ENCODE results near the gene TCF7L1.
"Not testable (repeated sequence)": the region's sequence is repeated elsewhere in the genome, so short reads cannot be mapped to it uniquely, and the experiment has no call there.

The TCF7L1 gene

GRCh38 chr2:85191157-85191556, 58.0 kb downstream of the TCF7L1 start:
- H3K4me3 ChIP-seq (ENCODE audit: low read depth, low read length): no peak overlapping the region
- DNase-seq (ENCODE audit: low read depth, low spot score): no peak
- ChIA-PET CTCF (interaction anchor here (1.5 kb wide), 1 partner anchor 8 kb away, joined by 3 read pairs; no protein-coding TSS in a partner anchor), POLR2A (no interaction called here)
- TF ChIP-seq CTCF (IDR thresholded peaks at IDR 0.05; ENCODE audit: insufficient read depth, low read length, missing control alignments): no peak

- TF ChIP-seq CTCF (IDR thresholded peaks at IDR 0.05; ENCODE audit: insufficient read depth, low read length, missing control alignments): no peak
- CTCF ChIA-PET: interaction anchor here (0.7 kb wide), 1 partner anchor 8 kb away, joined by 3 read pairs; no protein-coding TSS in a partner anchor
- POLR2A ChIA-PET: no interaction called here
- H3K4me3 ChIP-seq (ENCODE audit: low read depth, low read length): no peak overlapping the region
- DNase-seq (ENCODE audit: low read depth, low spot score): no peak
Observed at GRCh38 chr2:85194780-85195480, 61.7 kb downstream of the TCF7L1 start.

GRCh38 chr2:85195956-85196355, 62.8 kb downstream of the TCF7L1 start:
- no peak for DNase-seq (ENCODE audit: low read depth, low spot score)
- no peak overlapping the region for H3K4me3 ChIP-seq (ENCODE audit: low read depth, low read length)
- TF ChIP-seq CTCF (IDR thresholded peaks at IDR 0.05; ENCODE audit: insufficient read depth, low read length, missing control alignments): no peak
- POLR2A ChIA-PET: no interaction called here
- CTCF ChIA-PET: interaction anchor here (0.7 kb wide), 1 partner anchor 15 kb away, joined by 3 read pairs; no protein-coding TSS in a partner anchor

GRCh38 chr2:85199698-85200097, 66.5 kb downstream of the TCF7L1 start:
- DNase-seq (ENCODE audit: low read depth, low spot score): no peak
- POLR2A ChIA-PET: no interaction called here
- no peak overlapping the region for H3K4me3 ChIP-seq (ENCODE audit: low read depth, low read length)
- TF ChIP-seq CTCF (IDR thresholded peaks at IDR 0.05; ENCODE audit: insufficient read depth, low read length, missing control alignments): no peak
- CTCF ChIA-PET: interaction anchor here (1.3 to 2.5 kb wide), 2 partner anchors 9 to 14 kb away, joined by 3 to 9 read pairs; no protein-coding TSS in a partner anchor

- H3K4me3 ChIP-seq (ENCODE audit: low read depth, low read length): no peak overlapping the region
- ChIA-PET POLR2A (no interaction called here), CTCF (interaction anchor here (1.4 kb wide), 1 partner anchor 8 kb away, joined by 3 read pairs; no protein-coding TSS in a partner anchor)
- no peak for DNase-seq (ENCODE audit: low read depth, low spot score)
- no peak for TF ChIP-seq CTCF (IDR thresholded peaks at IDR 0.05; ENCODE audit: insufficient read depth, low read length, missing control alignments)
Observed at GRCh38 chr2:85209887-85210286, 76.7 kb downstream of the TCF7L1 start.

- ChIA-PET POLR2A (no interaction called here), CTCF (interaction anchor here (1.0 to 1.4 kb wide), 2 partner anchors 8 to 74 kb away, joined by 3 read pairs; no protein-coding TSS in a partner anchor)
- no peak for DNase-seq (ENCODE audit: low read depth, low spot score)
Observed at GRCh38 chr2:85210511-85210910, 77.3 kb downstream of the TCF7L1 start.

GRCh38 chr2:85211606-85212005, 78.4 kb downstream of the TCF7L1 start:
- CTCF ChIA-PET: interaction anchor here (0.9 to 1.4 kb wide), 4 partner anchors 10 to 73 kb away, joined by 3 to 4 read pairs (median 3); no protein-coding TSS in a partner anchor
- POLR2A ChIA-PET; DNase-seq (ENCODE audit: low read depth, low spot score); H3K4me3 ChIP-seq (ENCODE audit: low read depth, low read length): not testable (repeated sequence)

More at GRCh38 chr2:85210511-85210910, 77.3 kb downstream of the TCF7L1 start:
- TF ChIP-seq CTCF (IDR thresholded peaks at IDR 0.05; ENCODE audit: insufficient read depth, low read length, missing control alignments): no peak
- no peak overlapping the region for H3K4me3 ChIP-seq (ENCODE audit: low read depth, low read length)

Measured in AG04449 (cell line).